K562 (cell line): ENCODE data around the gene ASXL2. TPM values are rescaled to one million over a fixed set of nuclear protein-coding genes. Genes with fewer than 3 reads are reported as not detected.

Experiments used
- ATAC-seq: fragments of 200-7000 bp; cut with Tn5 transposase; 3 replicates; pipeline ENCODE4 v1.9.1; 2020; ENCODE audit warnings: moderate library complexity
- BruUV-seq: library from RNA; stranded (reverse); fragments of 400-500 nt; replicated peaks from 2 replicates; lab custom pipeline; 2021; lab: Mats Ljungman, UMichigan
- CTCF ChIA-PET: fragments of 300-600 bp; formaldehyde crosslinking; extraction: SDS; loops from one replicate; lab custom pipeline; 2021; ENCODE audit warnings: low intra/inter-chr PET ratio; lab: Yijun Ruan, JAX
- POLR2A ChIA-PET: fragments of 300-600, 350-650 bp; sonication (Branson Sonifier 250); formaldehyde crosslinking; extraction: SDS; loops from one replicate; lab custom pipeline; 2021; ENCODE audit warnings: antibody characterized with exemption, inconsistent platforms; lab: Yijun Ruan, JAX
- DNase-seq, 4 experiments: peaks; one replicate each; pipeline versions ENCODE4 v3.0.0 to v3.0.0-alpha.2; 2011 to 2018; ENCODE audit warnings: low spot score in 3 of 4, mixed read lengths in 3 of 4; ENCODE audit errors: extremely low read depth in 1 of 4
- FAIRE-seq: peaks from 2 replicates; lab custom pipeline; 2011; peaks lifted over from hg19 to GRCh38; lab: Jason Lieb, UNC
- H2AFZ ChIP-seq: 2 replicates; pipeline ENCODE4 v1.6.0; 2011; ENCODE audit warnings: low read depth, low read length, control low read depth, inconsistent platforms
- H3K27ac ChIP-seq: fragments of 200-600 bp; 3 replicates; pipeline ENCODE4 v1.8.0; 2011; ENCODE audit warnings: low read depth, mild to moderate bottlenecking, control low read depth, inconsistent platforms, low read length, moderate library complexity, mixed read lengths; ENCODE audit errors: extremely low read depth
- H3K27me3 ChIP-seq, 2 experiments: fragments of 300-600 bp in 1 of 2; 2 replicates in 1 of 2; 3 replicates in 1 of 2; pipeline versions ENCODE4 v1.6.0 to v1.8.0; 2011; ENCODE audit warnings: inconsistent platforms in 2 of 2, low read length in 2 of 2, mild to moderate bottlenecking in 1 of 2, mixed read lengths in 1 of 2, moderate library complexity in 1 of 2; ENCODE audit not compliant: control insufficient read depth in 2 of 2, insufficient read depth in 2 of 2
- H3K36me3 ChIP-seq: fragments of 300-600 bp; 3 replicates; pipeline ENCODE4 v1.8.0; 2011; ENCODE audit warnings: mild to moderate bottlenecking, low read length, inconsistent platforms; ENCODE audit not compliant: control insufficient read depth, insufficient read depth
- H3K4me1 ChIP-seq, 2 experiments: fragments of 200-600 bp in 1 of 2; replicated peaks in 1 of 2; 2 replicates in 1 of 2; 3 replicates in 1 of 2; pipeline versions ENCODE4 v1.5.1 to v1.8.0; 2011; ENCODE audit warnings: inconsistent platforms in 2 of 2, low read length in 2 of 2, mild to moderate bottlenecking in 1 of 2, mixed read lengths in 1 of 2, moderate library complexity in 1 of 2; ENCODE audit not compliant: control insufficient read depth in 2 of 2, insufficient read depth in 2 of 2
- H3K4me2 ChIP-seq: 2 replicates; pipeline ENCODE4 v1.6.1; 2011; ENCODE audit warnings: low read length, control low read depth, inconsistent platforms, mixed read lengths; ENCODE audit not compliant: insufficient read depth
- H3K4me3 ChIP-seq: fragments of 200-600 bp; sonication (generic), shearing (Covaris generic); 2 replicates; pipeline ENCODE4 v1.5.1; 2016; ENCODE audit warnings: control low read depth, inconsistent platforms
- H3K79me2 ChIP-seq: fragments of 200-600 bp; 3 replicates; pipeline ENCODE4 v1.8.0; 2011; ENCODE audit warnings: low read length, inconsistent platforms; ENCODE audit not compliant: control insufficient read depth, insufficient read depth
- H3K9ac ChIP-seq, 2 experiments: 2 replicates each; pipeline versions ENCODE4 v1.6.0 to v1.6.1; 2011; ENCODE audit warnings: low read depth in 2 of 2, low read length in 2 of 2, control low read depth in 1 of 2, inconsistent platforms in 1 of 2, mild to moderate bottlenecking in 1 of 2, mixed read lengths in 1 of 2; ENCODE audit not compliant: insufficient read depth in 1 of 2
- H3K9me1 ChIP-seq: one replicate; pipeline ENCODE4 v1.6.0; 2011; ENCODE audit warnings: inconsistent platforms, mild to moderate bottlenecking, low read length, moderate library complexity; ENCODE audit not compliant: control insufficient read depth, insufficient read depth
- H3K9me3 ChIP-seq: replicated peaks from 2 replicates; pipeline ENCODE4 v1.5.1; 2011; ENCODE audit warnings: low read depth, low read length, inconsistent platforms; ENCODE audit not compliant: control insufficient read depth, insufficient read depth
- H4K20me1 ChIP-seq: replicated peaks from 2 replicates; pipeline ENCODE4 v1.6.1; 2011; ENCODE audit warnings: low read length, inconsistent platforms, mixed read lengths; ENCODE audit not compliant: control insufficient read depth, insufficient read depth
- DDX20 ChIP-seq: fragments of 450-650 bp; IDR thresholded peaks from 2 replicates; pipeline ENCODE4 v1.6.1; 2016; ENCODE audit warnings: missing genetic modification characterization, low read depth, mild to moderate bottlenecking, missing compliant biosample characterization, moderate library complexity
- DEAF1 ChIP-seq: fragments of 450-650 bp; formaldehyde crosslinking; IDR thresholded peaks from 2 replicates; pipeline ENCODE4 v1.4.0; 2020; ENCODE audit warnings: mild to moderate bottlenecking, moderate library complexity
- ERF ChIP-seq: fragments of 450-650 bp; formaldehyde crosslinking; IDR thresholded peaks from 2 replicates; pipeline ENCODE4 v1.4.0; 2020; ENCODE audit warnings: mild to moderate bottlenecking, mixed read lengths
- FOXM1 ChIP-seq, 2 experiments: fragments of 450-650 bp in 1 of 2; sonication (generic) in 1 of 2; formaldehyde crosslinking in 1 of 2; IDR thresholded peaks; 2 replicates each; pipeline versions ENCODE4 v1.6.1 to v1.9.0; 2017 to 2022; ENCODE audit warnings: low read depth in 2 of 2, mild to moderate bottlenecking in 2 of 2, missing genetic modification reagents in 1 of 2, moderate library complexity in 1 of 2
- FOXO4 ChIP-seq: fragments of 450-650 bp; formaldehyde crosslinking; IDR thresholded peaks from 2 replicates; pipeline ENCODE4 v1.4.0; 2020; ENCODE audit warnings: mild to moderate bottlenecking, moderate library complexity
- ILF3 ChIP-seq: fragments of 450-650 bp; IDR thresholded peaks from 2 replicates; pipeline ENCODE4 v1.6.1; 2018; ENCODE audit warnings: antibody characterized with exemption, mild to moderate bottlenecking, moderate library complexity, borderline replicate concordance
- MLLT1 ChIP-seq, 2 experiments: fragments of 450-650 bp; IDR thresholded peaks; 2 replicates each; pipeline ENCODE4 v1.6.1; 2016
- NFIC ChIP-seq: fragments of 450-650 bp; IDR thresholded peaks from 2 replicates; pipeline ENCODE4 v1.6.1; 2017; ENCODE audit warnings: mild to moderate bottlenecking, inconsistent platforms
- PHB ChIP-seq: fragments of 250-450 bp; sonication (Bioruptor Pico); IDR thresholded peaks from 2 replicates; pipeline ENCODE4 v1.5.0; 2021
- TBL1XR1 ChIP-seq, 2 experiments: IDR thresholded peaks; 2 replicates each; pipeline ENCODE4 v1.6.1; 2012; ENCODE audit warnings: improper control_type of control experiment in 2 of 2, low read length in 2 of 2, mild to moderate bottlenecking in 1 of 2
- WGBS: fragments of 100-300 bp; shearing (Covaris generic); methylation state at CpG from one replicate; pipeline ENCODE4 v1.1.6; 2016; ENCODE audit warnings: low coverage, mixed read lengths; ENCODE audit not compliant: insufficient coverage; ENCODE audit errors: missing lambda C conversion rate; 5-methylcytosine and 5-hydroxymethylcytosine counted together
- in situ Hi-C: fragments of 300-500 bp; cut with MboI; formaldehyde crosslinking; loops from 4 replicates; pipeline ENCODE4 v1.15.0; 2018; ENCODE audit warnings: inconsistent platforms, mixed read lengths
- intact Hi-C: fragments of 100-400 bp; cut with micrococcal nuclease; formaldehyde crosslinking; loops from 2 replicates; pipeline ENCODE4 v1.14.2; 2022
- polyA plus RNA-seq, 8 experiments: library from polyadenylated mRNA; depleted of rRNA in 4 of 8; stranded (reverse) in 5 of 8; unstranded in 3 of 8; fragments of >200 nt; fragmentation: Nextera tagmentation in 2 of 8; fragmentation: Illumina TruSeq in 1 of 8; extraction: Ambion mirVana in 2 of 8; extraction: Trizol in 1 of 8; gene quantifications; 2 replicates each; pipeline versions ENCODE4 v1.2.1 to v1.2.3, GENCODE V29; 2011 to 2014; ENCODE audit warnings: inconsistent platforms in 1 of 8, missing spikeins in 1 of 8
- total RNA-seq, 7 experiments: library from RNA; depleted of rRNA in 6 of 7; stranded (reverse); fragments of >200 nt in 6 of 7; fragmentation: Illumina TruSeq in 2 of 7; extraction: Trizol in 2 of 7; gene quantifications; 2 replicates each; pipeline versions ENCODE4 v1.2.1 to v1.2.3, GENCODE V29; 2011 to 2021; ENCODE audit warnings: low replicate concordance in 1 of 7

The ASXL2 gene
- total and polyA plus RNA-seq, 9 of the 15 experiments (the other 6 are each of a cell fraction or from before 2014, with no cell fraction given): 2.2 to 25.9 (median 9.0) TPM

- FAIRE-seq: no peak
- Histone ChIP-seq H2AFZ (no peak overlapping the region), H3K4me1 (no peaks in the 10 kb centered on the region; a peak in 1 of 5 replicates), H3K27me3 (no peaks in the 10 kb centered on the region), H3K4me3 (no peak overlapping the region), H4K20me1 (no peaks in the 10 kb centered on the region), H3K9me1 (no peaks in the 10 kb centered on the region), H3K4me2 (no peak overlapping the region), H3K9ac (no peak overlapping the region), H3K36me3 (no peaks in the 10 kb centered on the region), H3K9me3 (no peaks in the 10 kb centered on the region), H3K79me2 (no peaks in the 10 kb centered on the region), H3K27ac (no peak overlapping the region)
- 30% methylated on average over 8 of the region's 8 CpGs for WGBS
- BruUV-seq: no TSS peak
- intact Hi-C loops (no loop called here), in situ Hi-C loops (no loop called here)
- ChIA-PET CTCF (no interaction called here), POLR2A (interaction anchor here (0.7 to 1.8 kb wide), 3 partner anchors 15 to 84 kb away, joined by 3 to 5 read pairs (median 3); no protein-coding TSS in a partner anchor)
- peak; percentile 66 for TF ChIP-seq NFIC
- no peak for TF ChIP-seq TBL1XR1 (IDR thresholded peaks at IDR 0.05; ENCODE audit: low read length in 2 of 2)
- no peak for DNase-seq
- ATAC-seq: 0 out of 3 replicates have a peak, but pooled peaks have one; percentile 50
Observed at GRCh38 chr2:25894135-25894830, 16.0 kb upstream of the ASXL2 start.

GRCh38 chr2:25891672-25892071, 13.4 kb upstream of the ASXL2 start:
- Histone ChIP-seq H3K27me3 (no peaks in the 10 kb centered on the region), H3K27ac (no peak overlapping the region), H3K79me2 (no peaks in the 10 kb centered on the region), H3K4me3 (no peak overlapping the region), H3K4me2 (no peak overlapping the region), H2AFZ (no peak overlapping the region), H3K9me3 (no peaks in the 10 kb centered on the region), H3K36me3 (no peaks in the 10 kb centered on the region), H3K9me1 (no peaks in the 10 kb centered on the region), H3K9ac (no peak overlapping the region), H4K20me1 (no peaks in the 10 kb centered on the region), H3K4me1 (no peaks in the 10 kb centered on the region; a peak in 1 of 5 replicates)
- no TSS peak for BruUV-seq
- ATAC-seq (peak; percentile 35; the same call in 2 of the 3 replicates), DNase-seq (no peak), FAIRE-seq (no peak)
- ChIA-PET CTCF (no interaction called here), POLR2A (no interaction called here)
- intact Hi-C loops: no loop called here
- 11% methylated on average over 5 of the region's 5 CpGs for WGBS
- in situ Hi-C loops: no loop called here
- TF ChIP-seq DDX20 (tag): no peak
- TF ChIP-seq ERF (CRISPR knock-in tag): no peak
- no peak for TF ChIP-seq ILF3
- no peak for TF ChIP-seq DEAF1 (CRISPR knock-in tag)
- TF ChIP-seq FOXO4 (CRISPR knock-in tag): no peak
- no peak for TF ChIP-seq FOXM1 (IDR thresholded peaks at IDR 0.05; ENCODE audit: low read depth)
- no peak for TF ChIP-seq FOXM1 (CRISPR knock-in tag; IDR thresholded peaks at IDR 0.05; ENCODE audit: low read depth)
- TF ChIP-seq PHB (CRISPR knock-in tag): no peak
- no peak for TF ChIP-seq MLLT1 (IDR thresholded peaks at IDR 0.05)
